VCaP (cell line): Measurements from ENCODE around the gene TAOK3.

Source experiments
- H3K27ac ChIP-seq: fragments of 450-650 bp; 2 replicates; pipeline ENCODE4 v1.5.1; 2017
- CTCF ChIP-seq: fragments of 450-650 bp; conservative IDR thresholded peaks from 2 replicates; pipeline ENCODE4 v1.5.1; 2017; ENCODE audit warnings: mild to moderate bottlenecking, moderate library complexity

TAOK3 gene

GRCh38 chr12:118219772-118220171 is 152.9 kb downstream of the TAOK3 start:
- TF ChIP-seq CTCF: no peak
- H3K27ac ChIP-seq: no peak overlapping the region

- no peak overlapping the region for H3K27ac ChIP-seq
- TF ChIP-seq CTCF: no peak
Observed at GRCh38 chr12:118219106-118219505, 153.6 kb downstream of the TAOK3 start.

- no peak for TF ChIP-seq CTCF
- H3K27ac ChIP-seq: no peak overlapping the region
Observed at GRCh38 chr12:118213452-118213851, 159.3 kb downstream of the TAOK3 start.

GRCh38 chr12:118212606-118213005 is 160.1 kb downstream of the TAOK3 start:
- no peak for TF ChIP-seq CTCF
- H3K27ac ChIP-seq: no peak overlapping the region

- TF ChIP-seq CTCF: no peak
- no peak overlapping the region for H3K27ac ChIP-seq
Observed at GRCh38 chr12:118206107-118206412, 166.6 kb downstream of the TAOK3 start.

GRCh38 chr12:118193958-118194357 is 178.7 kb downstream of the TAOK3 start:
- no peak for TF ChIP-seq CTCF
- H3K27ac ChIP-seq: no peak overlapping the region

- no peak overlapping the region for H3K27ac ChIP-seq
- TF ChIP-seq CTCF: no peak
Observed at GRCh38 chr12:118193477-118193876, 179.2 kb downstream of the TAOK3 start.

- no peak for TF ChIP-seq CTCF
- no peak overlapping the region for H3K27ac ChIP-seq
Observed at GRCh38 chr12:118190266-118190665, 182.4 kb downstream of the TAOK3 start.
